ENCODE results near the gene TMPRSS4. TPM values are rescaled to one million over a fixed set of nuclear protein-coding genes. Genes with fewer than 3 reads are reported as not detected.

TMPRSS4 gene
- total and polyA plus RNA-seq, 2 experiments from 2014 or later = 0.10 to 0.58 TPM

DNA sequence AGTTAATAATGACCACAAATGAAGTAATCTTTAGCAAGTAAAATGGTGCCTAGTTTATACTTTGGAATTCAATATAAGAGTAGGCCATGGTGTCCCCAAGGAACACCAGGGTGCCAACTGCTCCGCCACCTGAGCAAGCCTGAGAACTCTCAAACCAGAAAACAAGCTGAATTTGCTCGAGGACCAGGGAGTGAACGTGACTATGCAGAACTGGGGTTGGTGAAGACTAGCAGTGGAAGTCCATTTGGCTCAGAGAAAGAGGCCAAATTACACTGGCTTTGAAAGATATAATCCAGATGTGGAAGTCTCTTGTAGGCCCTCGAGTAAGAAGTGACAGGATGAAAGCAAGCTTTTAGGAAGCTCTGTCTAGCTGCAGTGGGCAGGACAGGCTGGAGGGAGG is 18.6 kb downstream of the TMPRSS4 start:
- no peak overlapping the region for H3K27ac Mint-ChIP-seq
- Histone ChIP-seq H3K4me2 (no peak overlapping the region), H3F3A (replicated peaks; ENCODE audit: low read depth) (no peaks in the 10 kb centered on the region), H3K27me3 (ENCODE audit: insufficient read depth) (no peaks in the 10 kb centered on the region), H3K9me2 (ENCODE audit: insufficient read depth) (no peaks in the 10 kb centered on the region), H3K27ac (ENCODE audit: low read depth) (no peak overlapping the region), H3K4me1 (ENCODE audit: insufficient read depth) (peaks cover 11% of the 10 kb centered on the region), H3K79me2 (replicated peaks; ENCODE audit: insufficient read depth) (no peaks in the 10 kb centered on the region), H3K36me3 (ENCODE audit: insufficient read depth) (no peaks in the 10 kb centered on the region), H4K20me1 (replicated peaks; ENCODE audit: insufficient read depth) (no peaks in the 10 kb centered on the region), H2AFZ (no peak overlapping the region), H3K4me3 (no peak overlapping the region)
- H3K9me3 Mint-ChIP-seq = no peaks in the 10 kb centered on the region; the same call in 2 of the 3 replicates
- H3K36me3 Mint-ChIP-seq (ENCODE audit: low read depth) = no peaks in the 10 kb centered on the region; the same call in 2 of the 3 replicates
- H3K27me3 Mint-ChIP-seq (ENCODE audit: insufficient read depth, low read depth, poor library complexity) = peaks cover 8% of the 10 kb centered on the region
- ATAC-seq (no peak), DNase-seq (ENCODE audit: low spot score) (no peak)
- TF ChIP-seq, protein P1, sequence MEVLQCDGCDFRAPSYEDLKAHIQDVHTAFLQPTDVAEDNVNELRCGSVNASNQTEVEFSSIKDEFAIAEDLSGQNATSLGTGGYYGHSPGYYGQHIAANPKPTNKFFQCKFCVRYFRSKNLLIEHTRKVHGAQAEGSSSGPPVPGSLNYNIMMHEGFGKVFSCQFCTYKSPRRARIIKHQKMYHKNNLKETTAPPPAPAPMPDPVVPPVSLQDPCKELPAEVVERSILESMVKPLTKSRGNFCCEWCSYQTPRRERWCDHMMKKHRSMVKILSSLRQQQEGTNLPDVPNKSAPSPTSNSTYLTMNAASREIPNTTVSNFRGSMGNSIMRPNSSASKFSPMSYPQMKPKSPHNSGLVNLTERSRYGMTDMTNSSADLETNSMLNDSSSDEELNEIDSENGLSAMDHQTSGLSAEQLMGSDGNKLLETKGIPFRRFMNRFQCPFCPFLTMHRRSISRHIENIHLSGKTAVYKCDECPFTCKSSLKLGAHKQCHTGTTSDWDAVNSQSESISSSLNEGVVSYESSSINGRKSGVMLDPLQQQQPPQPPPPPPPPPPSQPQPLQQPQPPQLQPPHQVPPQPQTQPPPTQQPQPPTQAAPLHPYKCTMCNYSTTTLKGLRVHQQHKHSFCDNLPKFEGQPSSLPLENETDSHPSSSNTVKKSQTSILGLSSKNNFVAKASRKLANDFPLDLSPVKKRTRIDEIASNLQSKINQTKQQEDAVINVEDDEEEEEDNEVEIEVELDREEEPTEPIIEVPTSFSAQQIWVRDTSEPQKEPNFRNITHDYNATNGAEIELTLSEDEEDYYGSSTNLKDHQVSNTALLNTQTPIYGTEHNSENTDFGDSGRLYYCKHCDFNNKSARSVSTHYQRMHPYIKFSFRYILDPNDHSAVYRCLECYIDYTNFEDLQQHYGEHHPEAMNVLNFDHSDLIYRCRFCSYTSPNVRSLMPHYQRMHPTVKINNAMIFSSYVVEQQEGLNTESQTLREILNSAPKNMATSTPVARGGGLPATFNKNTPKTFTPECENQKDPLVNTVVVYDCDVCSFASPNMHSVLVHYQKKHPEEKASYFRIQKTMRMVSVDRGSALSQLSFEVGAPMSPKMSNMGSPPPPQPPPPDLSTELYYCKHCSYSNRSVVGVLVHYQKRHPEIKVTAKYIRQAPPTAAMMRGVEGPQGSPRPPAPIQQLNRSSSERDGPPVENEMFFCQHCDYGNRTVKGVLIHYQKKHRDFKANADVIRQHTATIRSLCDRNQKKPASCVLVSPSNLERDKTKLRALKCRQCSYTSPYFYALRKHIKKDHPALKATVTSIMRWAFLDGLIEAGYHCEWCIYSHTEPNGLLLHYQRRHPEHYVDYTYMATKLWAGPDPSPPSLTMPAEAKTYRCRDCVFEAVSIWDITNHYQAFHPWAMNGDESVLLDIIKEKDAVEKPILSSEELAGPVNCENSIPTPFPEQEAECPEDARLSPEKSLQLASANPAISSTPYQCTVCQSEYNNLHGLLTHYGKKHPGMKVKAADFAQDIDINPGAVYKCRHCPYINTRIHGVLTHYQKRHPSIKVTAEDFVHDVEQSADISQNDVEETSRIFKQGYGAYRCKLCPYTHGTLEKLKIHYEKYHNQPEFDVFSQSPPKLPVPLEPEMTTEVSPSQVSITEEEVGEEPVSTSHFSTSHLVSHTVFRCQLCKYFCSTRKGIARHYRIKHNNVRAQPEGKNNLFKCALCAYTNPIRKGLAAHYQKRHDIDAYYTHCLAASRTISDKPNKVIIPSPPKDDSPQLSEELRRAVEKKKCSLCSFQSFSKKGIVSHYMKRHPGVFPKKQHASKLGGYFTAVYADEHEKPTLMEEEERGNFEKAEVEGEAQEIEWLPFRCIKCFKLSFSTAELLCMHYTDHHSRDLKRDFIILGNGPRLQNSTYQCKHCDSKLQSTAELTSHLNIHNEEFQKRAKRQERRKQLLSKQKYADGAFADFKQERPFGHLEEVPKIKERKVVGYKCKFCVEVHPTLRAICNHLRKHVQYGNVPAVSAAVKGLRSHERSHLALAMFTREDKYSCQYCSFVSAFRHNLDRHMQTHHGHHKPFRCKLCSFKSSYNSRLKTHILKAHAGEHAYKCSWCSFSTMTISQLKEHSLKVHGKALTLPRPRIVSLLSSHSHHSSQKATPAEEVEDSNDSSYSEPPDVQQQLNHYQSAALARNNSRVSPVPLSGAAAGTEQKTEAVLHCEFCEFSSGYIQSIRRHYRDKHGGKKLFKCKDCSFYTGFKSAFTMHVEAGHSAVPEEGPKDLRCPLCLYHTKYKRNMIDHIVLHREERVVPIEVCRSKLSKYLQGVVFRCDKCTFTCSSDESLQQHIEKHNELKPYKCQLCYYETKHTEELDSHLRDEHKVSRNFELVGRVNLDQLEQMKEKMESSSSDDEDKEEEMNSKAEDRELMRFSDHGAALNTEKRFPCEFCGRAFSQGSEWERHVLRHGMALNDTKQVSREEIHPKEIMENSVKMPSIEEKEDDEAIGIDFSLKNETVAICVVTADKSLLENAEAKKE (CRISPR knock-in tag; IDR thresholded peaks at IDR 0.05) = no peak
- TF ChIP-seq, protein P2, sequence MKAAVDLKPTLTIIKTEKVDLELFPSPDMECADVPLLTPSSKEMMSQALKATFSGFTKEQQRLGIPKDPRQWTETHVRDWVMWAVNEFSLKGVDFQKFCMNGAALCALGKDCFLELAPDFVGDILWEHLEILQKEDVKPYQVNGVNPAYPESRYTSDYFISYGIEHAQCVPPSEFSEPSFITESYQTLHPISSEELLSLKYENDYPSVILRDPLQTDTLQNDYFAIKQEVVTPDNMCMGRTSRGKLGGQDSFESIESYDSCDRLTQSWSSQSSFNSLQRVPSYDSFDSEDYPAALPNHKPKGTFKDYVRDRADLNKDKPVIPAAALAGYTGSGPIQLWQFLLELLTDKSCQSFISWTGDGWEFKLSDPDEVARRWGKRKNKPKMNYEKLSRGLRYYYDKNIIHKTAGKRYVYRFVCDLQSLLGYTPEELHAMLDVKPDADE (IDR thresholded peaks at IDR 0.05) = no peak
- TF ChIP-seq NANOG (IDR thresholded peaks at IDR 0.05; ENCODE audit: borderline replicate concordance) (no peak), POLR2AphosphoS5 (IDR thresholded peaks at IDR 0.05; ENCODE audit: low read depth) (no peak), EZH2 (IDR thresholded peaks at IDR 0.05; ENCODE audit: low read depth, unreplicated experiment) (no peak), EZH2phosphoT487 (IDR thresholded peaks at IDR 0.05; ENCODE audit: unreplicated experiment) (no peak), ZNF331 (CRISPR knock-in tag; IDR thresholded peaks at IDR 0.05; ENCODE audit: low read depth) (no peak), JUNB (IDR thresholded peaks at IDR 0.05; ENCODE audit: unreplicated experiment) (no peak), ZNF114 (CRISPR knock-in tag; IDR thresholded peaks at IDR 0.05) (no peak), STAT1 (IDR thresholded peaks at IDR 0.05; ENCODE audit: unreplicated experiment) (no peak)
- TF ChIP-seq, protein P3, sequence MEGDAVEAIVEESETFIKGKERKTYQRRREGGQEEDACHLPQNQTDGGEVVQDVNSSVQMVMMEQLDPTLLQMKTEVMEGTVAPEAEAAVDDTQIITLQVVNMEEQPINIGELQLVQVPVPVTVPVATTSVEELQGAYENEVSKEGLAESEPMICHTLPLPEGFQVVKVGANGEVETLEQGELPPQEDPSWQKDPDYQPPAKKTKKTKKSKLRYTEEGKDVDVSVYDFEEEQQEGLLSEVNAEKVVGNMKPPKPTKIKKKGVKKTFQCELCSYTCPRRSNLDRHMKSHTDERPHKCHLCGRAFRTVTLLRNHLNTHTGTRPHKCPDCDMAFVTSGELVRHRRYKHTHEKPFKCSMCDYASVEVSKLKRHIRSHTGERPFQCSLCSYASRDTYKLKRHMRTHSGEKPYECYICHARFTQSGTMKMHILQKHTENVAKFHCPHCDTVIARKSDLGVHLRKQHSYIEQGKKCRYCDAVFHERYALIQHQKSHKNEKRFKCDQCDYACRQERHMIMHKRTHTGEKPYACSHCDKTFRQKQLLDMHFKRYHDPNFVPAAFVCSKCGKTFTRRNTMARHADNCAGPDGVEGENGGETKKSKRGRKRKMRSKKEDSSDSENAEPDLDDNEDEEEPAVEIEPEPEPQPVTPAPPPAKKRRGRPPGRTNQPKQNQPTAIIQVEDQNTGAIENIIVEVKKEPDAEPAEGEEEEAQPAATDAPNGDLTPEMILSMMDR (conservative IDR thresholded peaks at IDR 0.05; ENCODE audit: low read depth in 2 of 2) = no peak
- H3K4me3 Mint-ChIP-seq = no peak overlapping the region
- H3K4me1 Mint-ChIP-seq = peaks cover 24% of the 10 kb centered on the region
